Testis (tissue), 3 donors: ENCODE data around the gene LPP. TPM values are rescaled to one million over a fixed set of nuclear protein-coding genes. Genes with fewer than 3 reads are reported as not detected.

Experiments used
- DNase-seq: peaks from one replicate; pipeline ENCODE4 v3.0.0-alpha.2; 2019
- H3K27ac ChIP-seq, 2 donors: fragments of 200-600 bp; sonication (generic); one replicate each; pipeline ENCODE4 v1.5.1; 2019
- H3K27me3 ChIP-seq: fragments of 200-600 bp; sonication (generic); one replicate; pipeline ENCODE4 v1.5.1; 2019
- H3K36me3 ChIP-seq: fragments of 200-600 bp; sonication (generic); one replicate; pipeline ENCODE4 v1.5.1; 2017; ENCODE audit warnings: low read depth; ENCODE audit errors: missing control alignments
- H3K4me1 ChIP-seq: fragments of 200-600 bp; sonication (generic); one replicate; pipeline ENCODE4 v1.5.1; 2019
- H3K4me3 ChIP-seq, 2 donors: fragments of 200-600 bp; sonication (generic); one replicate each; pipeline ENCODE4 v1.5.1; 2017 to 2019
- H3K9me3 ChIP-seq: fragments of 200-600 bp; sonication (generic); one replicate; pipeline ENCODE4 v1.5.1; 2017
- POLR2A ChIP-seq: fragments of 450-650 bp; IDR thresholded peaks from one replicate; pipeline ENCODE4 v1.6.1; 2017; ENCODE audit warnings: antibody characterized with exemption, mild to moderate bottlenecking, moderate library complexity
- WGBS, 2 donors: methylation state at CpG; one replicate each; pipeline ENCODE4 v1.1.5; 2018; 5-methylcytosine and 5-hydroxymethylcytosine counted together
- intact Hi-C: fragments of 100-400 bp; cut with DNase I; formaldehyde crosslinking; loops from one replicate; pipeline ENCODE4 v1.15.1; 2023; ENCODE audit warnings: low total_unique reads
- polyA plus RNA-seq: library from polyadenylated mRNA; stranded (reverse); fragments of 350-450 nt; fragmentation: Illumina TruSeq; extraction: RNeasy Lipid Tissue Mini Kit (QIAGEN cat#74804); gene quantifications from one replicate; pipeline ENCODE4 v1.2.3, GENCODE V29; 2014; ENCODE audit warnings: low read depth, low replicate concordance; ENCODE audit not compliant: insufficient read depth
- total RNA-seq, 2 donors: library from RNA; depleted of rRNA; stranded (reverse); fragments of >200 nt; gene quantifications; one replicate each; pipeline ENCODE4 v1.2.3, GENCODE V29; 2016
- TF ChIP-seq, protein P1 (sequence below), 3 experiments: fragments of 450-650 bp in 2 of 3; fragments of 200-600 bp in 1 of 3; sonication (generic) in 1 of 3; IDR thresholded peaks; one replicate each; pipeline ENCODE4 v1.5.1; 2016 to 2019; ENCODE audit warnings: antibody characterized with exemption in 3 of 3, mild to moderate bottlenecking in 2 of 3, moderate library complexity in 1 of 3

The LPP gene
- total and polyA plus RNA-seq, 3 donors from 2014 or later = 89.9 to 135 (median 132) TPM

DNA sequence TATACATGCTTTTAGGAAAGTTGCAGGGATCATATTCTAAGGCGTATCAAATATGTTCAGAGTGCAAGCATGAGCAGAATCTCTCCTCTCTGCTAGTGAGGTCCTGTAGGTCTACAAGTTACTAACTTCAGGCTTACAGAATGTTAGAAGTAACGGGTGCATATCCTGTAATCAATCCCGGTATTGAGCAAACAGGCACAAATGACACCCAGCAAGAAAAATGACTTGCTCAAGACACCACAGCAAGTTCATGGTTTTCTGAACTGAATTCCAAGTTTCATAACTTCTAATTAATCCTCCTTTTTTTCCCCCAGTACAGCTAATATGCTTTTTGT, 663.9 kb downstream of the LPP start:
- Histone ChIP-seq H3K27ac (no peak overlapping the region), H3K27me3 (no peaks in the 10 kb centered on the region), H3K36me3 (no peaks in the 10 kb centered on the region), H3K9me3 (no peaks in the 10 kb centered on the region), H3K4me1 (no peaks in the 10 kb centered on the region), H3K4me3 (no peak overlapping the region)
- no peak for DNase-seq
- WGBS, 2 donors = 79 to 91% methylated on average over 3 of the region's 3 CpGs
- no peak for TF ChIP-seq POLR2A
- TF ChIP-seq, protein P1, sequence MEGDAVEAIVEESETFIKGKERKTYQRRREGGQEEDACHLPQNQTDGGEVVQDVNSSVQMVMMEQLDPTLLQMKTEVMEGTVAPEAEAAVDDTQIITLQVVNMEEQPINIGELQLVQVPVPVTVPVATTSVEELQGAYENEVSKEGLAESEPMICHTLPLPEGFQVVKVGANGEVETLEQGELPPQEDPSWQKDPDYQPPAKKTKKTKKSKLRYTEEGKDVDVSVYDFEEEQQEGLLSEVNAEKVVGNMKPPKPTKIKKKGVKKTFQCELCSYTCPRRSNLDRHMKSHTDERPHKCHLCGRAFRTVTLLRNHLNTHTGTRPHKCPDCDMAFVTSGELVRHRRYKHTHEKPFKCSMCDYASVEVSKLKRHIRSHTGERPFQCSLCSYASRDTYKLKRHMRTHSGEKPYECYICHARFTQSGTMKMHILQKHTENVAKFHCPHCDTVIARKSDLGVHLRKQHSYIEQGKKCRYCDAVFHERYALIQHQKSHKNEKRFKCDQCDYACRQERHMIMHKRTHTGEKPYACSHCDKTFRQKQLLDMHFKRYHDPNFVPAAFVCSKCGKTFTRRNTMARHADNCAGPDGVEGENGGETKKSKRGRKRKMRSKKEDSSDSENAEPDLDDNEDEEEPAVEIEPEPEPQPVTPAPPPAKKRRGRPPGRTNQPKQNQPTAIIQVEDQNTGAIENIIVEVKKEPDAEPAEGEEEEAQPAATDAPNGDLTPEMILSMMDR (IDR thresholded peaks at IDR 0.05) = no peak
- intact Hi-C loops = no loop called here

GRCh38 chr3:188818282-188818681, 664.3 kb downstream of the LPP start:
- Histone ChIP-seq H3K27me3 (no peaks in the 10 kb centered on the region), H3K27ac (no peak overlapping the region), H3K4me3 (no peak overlapping the region), H3K4me1 (no peaks in the 10 kb centered on the region), H3K36me3 (no peaks in the 10 kb centered on the region), H3K9me3 (no peaks in the 10 kb centered on the region)
- intact Hi-C loops = no loop called here
- 97% methylated on average over 2 of the region's 2 CpGs for WGBS, 2 donors
- TF ChIP-seq, protein P1 (IDR thresholded peaks at IDR 0.05) = no peak
- TF ChIP-seq POLR2A = no peak
- no peak for DNase-seq

- H3K27ac ChIP-seq = no peak overlapping the region
- TF ChIP-seq, protein P1 (IDR thresholded peaks at IDR 0.05) = no peak
- TF ChIP-seq POLR2A = no peak
- H3K9me3 ChIP-seq = no peaks in the 10 kb centered on the region
- WGBS, 2 donors = 86 to 94% methylated on average over 1 of the region's 1 CpG
- no peaks in the 10 kb centered on the region for H3K4me1 ChIP-seq
- H3K27me3 ChIP-seq = no peaks in the 10 kb centered on the region
- no peak for DNase-seq
- intact Hi-C loops = no loop called here
- no peaks in the 10 kb centered on the region for H3K36me3 ChIP-seq
- no peak overlapping the region for H3K4me3 ChIP-seq
Measured at GRCh38 chr3:188819939-188820338, 666.0 kb downstream of the LPP start.

GRCh38 chr3:188822004-188822403, 668.0 kb downstream of the LPP start:
- no peak overlapping the region for H3K4me3 ChIP-seq
- H3K4me1 ChIP-seq = no peaks in the 10 kb centered on the region
- H3K27me3 ChIP-seq = no peaks in the 10 kb centered on the region
- WGBS, 2 donors = 87 to 92% methylated on average over 4 of the region's 4 CpGs
- no peaks in the 10 kb centered on the region for H3K36me3 ChIP-seq
- H3K27ac ChIP-seq = no peak overlapping the region
- no peak for DNase-seq
- no peaks in the 10 kb centered on the region for H3K9me3 ChIP-seq
- TF ChIP-seq, protein P1 (IDR thresholded peaks at IDR 0.05) = no peak
- no peak for TF ChIP-seq POLR2A
- intact Hi-C loops = no loop called here

GRCh38 chr3:188822411-188822810, 668.5 kb downstream of the LPP start:
- Histone ChIP-seq H3K36me3 (no peaks in the 10 kb centered on the region), H3K9me3 (no peaks in the 10 kb centered on the region), H3K4me1 (no peaks in the 10 kb centered on the region), H3K4me3 (no peak overlapping the region), H3K27me3 (no peaks in the 10 kb centered on the region), H3K27ac (no peak overlapping the region)
- intact Hi-C loops = no loop called here
- DNase-seq = no peak
- TF ChIP-seq POLR2A = no peak
- TF ChIP-seq, protein P1 (IDR thresholded peaks at IDR 0.05) = no peak
- WGBS, 2 donors = 67 to 78% methylated on average over 2 of the region's 2 CpGs
